MCF 10A (cell line): ENCODE results near the gene DLST. TPM values are rescaled to one million over a fixed set of nuclear protein-coding genes. Genes with fewer than 3 reads are reported as not detected.

Source experiments
- BruUV-seq: library from RNA; stranded (reverse); fragments of 400-500 nt; replicated peaks from 2 replicates; lab custom pipeline; 2021; lab: Mats Ljungman, UMichigan
- CTCF ChIA-PET: fragments of 300-600 bp; sonication (Branson Sonifier 250); formaldehyde crosslinking; extraction: SDS; loops from one replicate; lab custom pipeline; 2021; ENCODE audit warnings: antibody characterized with exemption, inconsistent platforms; lab: Yijun Ruan, JAX
- POLR2A ChIA-PET: fragments of 300-600, 350-650 bp; sonication (Branson Sonifier 250); formaldehyde crosslinking; extraction: SDS; loops from one replicate; lab custom pipeline; 2020; ENCODE audit warnings: antibody characterized with exemption, inconsistent platforms; lab: Yijun Ruan, JAX
- DNase-seq: peaks from one replicate; pipeline ENCODE4 v3.0.0-alpha.2; 2018; ENCODE audit not compliant: unreplicated experiment
- H3K27ac Mint-ChIP-seq: one replicate; pipeline ENCODE4 v1.8.0; 2022; ENCODE audit warnings: mild to moderate bottlenecking, low read depth, mixed read lengths; ENCODE audit not compliant: unreplicated experiment
- H3K27me3 Mint-ChIP-seq: one replicate; pipeline ENCODE4 v1.8.0; 2022; ENCODE audit warnings: mixed read lengths; ENCODE audit not compliant: insufficient read depth, unreplicated experiment
- H3K36me3 Mint-ChIP-seq: one replicate; pipeline ENCODE4 v1.8.0; 2022; ENCODE audit warnings: mild to moderate bottlenecking, moderate library complexity, mixed read lengths; ENCODE audit not compliant: insufficient read depth, unreplicated experiment
- H3K4me1 Mint-ChIP-seq: one replicate; pipeline ENCODE4 v1.8.0; 2022; ENCODE audit warnings: mixed read lengths; ENCODE audit not compliant: insufficient read depth, unreplicated experiment
- H3K4me3 Mint-ChIP-seq: one replicate; pipeline ENCODE4 v1.8.0; 2022; ENCODE audit warnings: mild to moderate bottlenecking, moderate library complexity, mixed read lengths; ENCODE audit not compliant: unreplicated experiment
- H3K9me3 Mint-ChIP-seq: one replicate; pipeline ENCODE4 v1.8.0; 2022; ENCODE audit warnings: mixed read lengths; ENCODE audit not compliant: unreplicated experiment
- intact Hi-C: fragments of 100-400 bp; cut with micrococcal nuclease; formaldehyde crosslinking; loops from 2 replicates; pipeline ENCODE4 v1.14.1; 2022
- total RNA-seq: library from RNA; stranded (reverse); gene quantifications from 2 replicates; pipeline ENCODE4 v1.2.3, GENCODE V29; 2022
- TF ChIP-seq, protein P1 (sequence below): fragments of 200-600 bp; IDR thresholded peaks from one replicate; pipeline ENCODE4 v1.8.0; 2022; ENCODE audit warnings: antibody characterized with exemption, mild to moderate bottlenecking; ENCODE audit not compliant: unreplicated experiment

Gene DLST
- total RNA-seq, 1 experiment from 2014 or later, result 114 TPM

DNA sequence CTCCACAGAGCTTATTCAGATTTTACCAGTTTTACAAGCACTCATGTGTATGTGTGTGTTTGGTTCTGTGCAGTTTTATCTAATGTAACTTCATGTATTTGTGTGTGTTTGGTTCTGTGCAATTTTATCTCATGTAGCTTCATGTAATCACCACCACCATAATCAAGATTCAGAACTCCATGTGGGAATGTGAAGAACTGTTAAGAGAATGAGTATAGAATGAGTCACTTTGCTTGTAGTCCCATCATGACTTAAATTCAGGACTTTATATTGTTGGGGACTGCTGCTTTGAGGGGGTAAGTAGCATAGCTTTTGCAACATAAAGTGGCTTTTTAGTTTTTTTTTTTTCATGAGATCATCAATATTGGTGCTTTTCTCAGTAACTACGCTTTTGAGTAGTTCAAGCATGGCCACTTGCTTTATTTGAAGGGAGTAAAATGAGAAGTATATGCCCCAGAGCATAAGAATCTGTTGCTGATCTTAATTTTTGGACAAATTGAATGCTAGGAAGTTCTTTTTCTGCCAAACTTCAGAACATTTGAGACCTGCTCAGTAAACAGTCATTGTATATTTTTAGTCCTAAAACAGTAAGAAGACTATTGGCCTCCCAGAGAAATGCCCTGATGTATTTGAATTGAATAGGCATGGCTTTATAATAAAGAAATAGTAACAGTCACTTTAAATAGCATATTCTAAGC is 34.6 kb upstream of the DLST start:
- no peaks in the 10 kb centered on the region for H3K27me3 Mint-ChIP-seq
- no TSS peak for BruUV-seq
- peaks cover 15% of the 10 kb centered on the region for H3K4me1 Mint-ChIP-seq
- CTCF ChIA-PET, result interaction anchor here (0.6 to 4.4 kb wide), 2 partner anchors 14 to 238 kb away, joined by 4 to 38 read pairs; no protein-coding TSS in a partner anchor
- TF ChIP-seq, protein P1, sequence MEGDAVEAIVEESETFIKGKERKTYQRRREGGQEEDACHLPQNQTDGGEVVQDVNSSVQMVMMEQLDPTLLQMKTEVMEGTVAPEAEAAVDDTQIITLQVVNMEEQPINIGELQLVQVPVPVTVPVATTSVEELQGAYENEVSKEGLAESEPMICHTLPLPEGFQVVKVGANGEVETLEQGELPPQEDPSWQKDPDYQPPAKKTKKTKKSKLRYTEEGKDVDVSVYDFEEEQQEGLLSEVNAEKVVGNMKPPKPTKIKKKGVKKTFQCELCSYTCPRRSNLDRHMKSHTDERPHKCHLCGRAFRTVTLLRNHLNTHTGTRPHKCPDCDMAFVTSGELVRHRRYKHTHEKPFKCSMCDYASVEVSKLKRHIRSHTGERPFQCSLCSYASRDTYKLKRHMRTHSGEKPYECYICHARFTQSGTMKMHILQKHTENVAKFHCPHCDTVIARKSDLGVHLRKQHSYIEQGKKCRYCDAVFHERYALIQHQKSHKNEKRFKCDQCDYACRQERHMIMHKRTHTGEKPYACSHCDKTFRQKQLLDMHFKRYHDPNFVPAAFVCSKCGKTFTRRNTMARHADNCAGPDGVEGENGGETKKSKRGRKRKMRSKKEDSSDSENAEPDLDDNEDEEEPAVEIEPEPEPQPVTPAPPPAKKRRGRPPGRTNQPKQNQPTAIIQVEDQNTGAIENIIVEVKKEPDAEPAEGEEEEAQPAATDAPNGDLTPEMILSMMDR, result no peak
- H3K9me3 Mint-ChIP-seq, result no peaks in the 10 kb centered on the region
- intact Hi-C loops, result no loop called here
- H3K27ac Mint-ChIP-seq, result no peak overlapping the region
- peaks cover 2% of the 10 kb centered on the region for H3K36me3 Mint-ChIP-seq
- no peak for DNase-seq
- H3K4me3 Mint-ChIP-seq, result no peak overlapping the region
- POLR2A ChIA-PET, result interaction anchor here (0.6 kb wide), 1 partner anchor 682 kb away, joined by 3 read pairs; no protein-coding TSS in a partner anchor

DNA sequence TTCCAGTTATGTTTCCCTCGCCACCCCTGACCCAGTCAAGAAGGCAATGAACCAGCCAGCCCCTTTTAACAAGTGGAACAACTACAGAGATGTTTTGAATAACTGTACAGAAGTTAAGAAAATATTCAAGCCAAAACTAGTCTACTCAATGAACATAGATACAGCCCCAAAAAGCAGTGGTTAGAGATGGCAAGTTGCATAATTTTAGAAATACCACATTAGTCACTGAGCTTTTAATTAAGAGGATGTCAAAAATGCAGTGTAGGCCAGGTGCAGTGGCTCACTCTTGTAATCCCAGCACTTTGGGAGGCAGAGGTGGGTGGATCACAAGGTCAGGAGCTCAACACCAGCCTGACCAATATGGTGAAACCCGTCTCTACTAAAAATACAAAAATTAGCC is 32.9 kb upstream of the DLST start:
- H3K27ac Mint-ChIP-seq, result no peak overlapping the region
- no peaks in the 10 kb centered on the region for H3K9me3 Mint-ChIP-seq
- POLR2A ChIA-PET, result interaction anchor here (0.6 to 1.2 kb wide), 3 partner anchors 11 to 35 kb away, joined by 3 to 4 read pairs (median 3); no protein-coding TSS in a partner anchor
- TF ChIP-seq, protein P1, result no peak
- CTCF ChIA-PET, result interaction anchor here (0.6 to 4.4 kb wide), 4 partner anchors 12 to 359 kb away, joined by 3 to 38 read pairs (median 6); no protein-coding TSS in a partner anchor
- H3K4me3 Mint-ChIP-seq, result no peak overlapping the region
- H3K4me1 Mint-ChIP-seq, result peaks cover 5% of the 10 kb centered on the region
- DNase-seq, result peak; percentile 30
- no peaks in the 10 kb centered on the region for H3K27me3 Mint-ChIP-seq
- intact Hi-C loops, result no loop called here
- H3K36me3 Mint-ChIP-seq, result no peaks in the 10 kb centered on the region
- BruUV-seq, result no TSS peak

DNA sequence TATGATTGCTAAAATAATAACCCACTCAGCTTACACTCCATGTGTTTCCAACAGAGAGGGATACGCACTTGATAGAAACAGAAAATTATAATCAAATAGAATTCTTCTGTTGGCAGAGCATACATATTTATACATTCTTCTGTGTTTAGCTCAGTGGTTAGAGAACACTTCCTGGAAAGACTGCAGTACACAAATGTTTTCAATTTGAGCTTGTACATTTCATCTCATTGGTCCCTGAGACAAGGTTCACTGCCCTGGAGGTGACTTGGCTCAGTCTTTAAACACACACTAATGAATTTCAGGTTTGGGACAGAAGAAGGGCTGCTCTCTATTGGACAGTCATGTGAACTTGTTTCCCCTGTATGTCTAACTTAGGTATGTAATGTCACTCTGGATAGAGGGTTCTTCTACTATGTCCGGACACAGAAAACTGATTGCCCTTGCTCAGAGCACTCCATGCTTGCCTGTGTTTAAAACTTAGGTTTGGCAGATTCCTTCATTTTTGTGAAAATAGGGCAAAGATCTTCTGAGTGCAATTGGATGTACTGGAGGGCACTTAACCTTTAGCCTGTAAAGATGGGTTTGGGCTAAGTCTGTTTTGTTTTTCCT is 28.7 kb upstream of the DLST start:
- peaks cover 5% of the 10 kb centered on the region for H3K4me1 Mint-ChIP-seq
- no peak overlapping the region for H3K4me3 Mint-ChIP-seq
- intact Hi-C loops, result no loop called here
- CTCF ChIA-PET, result interaction anchor here (1.4 to 3.1 kb wide), 2 partner anchors 8 to 53 kb away, joined by 4 to 25 read pairs; no protein-coding TSS in a partner anchor
- BruUV-seq, result no TSS peak
- H3K27me3 Mint-ChIP-seq, result no peaks in the 10 kb centered on the region
- H3K27ac Mint-ChIP-seq, result no peak overlapping the region
- H3K36me3 Mint-ChIP-seq, result peaks cover 6% of the 10 kb centered on the region
- POLR2A ChIA-PET, result interaction anchor here (0.7 to 1.0 kb wide), 3 partner anchors 10 to 244 kb away, joined by 3 to 4 read pairs (median 3); no protein-coding TSS in a partner anchor
- TF ChIP-seq, protein P1, result no peak
- DNase-seq, result no peak
- no peaks in the 10 kb centered on the region for H3K9me3 Mint-ChIP-seq

DNA sequence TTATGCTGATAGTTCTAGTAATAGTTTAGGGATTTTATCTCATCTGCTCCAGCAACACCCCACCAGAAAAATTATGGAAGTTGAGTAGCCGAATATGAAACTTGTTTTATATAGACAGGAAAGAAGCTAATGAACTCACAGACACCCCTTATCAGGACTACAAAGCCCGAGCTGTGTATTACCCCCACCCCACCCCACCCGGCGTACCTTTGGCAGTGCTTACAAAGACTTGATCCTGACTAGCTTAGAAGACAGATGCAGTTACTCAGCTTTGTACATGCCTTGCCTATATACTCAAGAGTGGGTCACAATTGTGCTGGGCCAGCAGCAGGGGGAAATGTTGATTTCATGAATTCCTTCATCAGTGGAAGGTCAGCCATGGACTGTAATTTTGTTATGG is 28.1 kb upstream of the DLST start:
- ChIA-PET POLR2A (interaction anchor here (0.7 kb wide), 1 partner anchor 245 kb away, joined by 3 read pairs; no protein-coding TSS in a partner anchor), CTCF (interaction anchor here (1.4 kb wide), 1 partner anchor 52 kb away, joined by 4 read pairs; no protein-coding TSS in a partner anchor)
- no peak overlapping the region for H3K27ac Mint-ChIP-seq
- H3K9me3 Mint-ChIP-seq, result no peaks in the 10 kb centered on the region
- no TSS peak for BruUV-seq
- peaks cover 5% of the 10 kb centered on the region for H3K4me1 Mint-ChIP-seq
- H3K27me3 Mint-ChIP-seq, result no peaks in the 10 kb centered on the region
- no peak for DNase-seq
- peaks cover 6% of the 10 kb centered on the region for H3K36me3 Mint-ChIP-seq
- intact Hi-C loops, result no loop called here
- no peak overlapping the region for H3K4me3 Mint-ChIP-seq
- TF ChIP-seq, protein P1, result no peak
